HCT116 (cell line): ENCODE measurements around the gene ITGA1. TPM values are rescaled to one million over a fixed set of nuclear protein-coding genes. Genes with fewer than 3 reads are reported as not detected.

ENCODE experiments used
- ATAC-seq: fragments of 200-7000 bp; cut with Tn5 transposase; 2 replicates; pipeline ENCODE4 v1.9.1; 2020; ENCODE audit warnings: mild to moderate bottlenecking, moderate library complexity
- BruUV-seq: library from RNA; stranded (reverse); fragments of 400-500 nt; replicated peaks from 2 replicates; lab custom pipeline; 2021; lab: Mats Ljungman, UMichigan
- CTCF ChIA-PET: fragments of 300-600 bp; sonication (Branson Sonifier 250); formaldehyde crosslinking; loops from one replicate; lab custom pipeline; 2021; ENCODE audit warnings: antibody characterized with exemption; lab: Charles Lee
- POLR2A ChIA-PET: fragments of 300-600, 350-600 bp; sonication (Branson Sonifier 250); formaldehyde crosslinking; loops from one replicate; lab custom pipeline; 2021; ENCODE audit warnings: antibody characterized with exemption; lab: Charles Lee
- RAD21 ChIA-PET, 2 experiments: fragments of 300-600 bp; sonication (Branson Sonifier 250); formaldehyde crosslinking; loops; one replicate each; lab custom pipeline; 2023; ENCODE audit warnings: low total read pairs in 2 of 2; ENCODE audit not compliant: uncharacterized antibody in 2 of 2, unreplicated experiment in 2 of 2, low non-redundant PET in 1 of 2; lab: Charles Lee
- DNase-seq: peaks from one replicate; pipeline ENCODE4 v3.0.0-alpha.2; 2010; ENCODE audit warnings: low read depth, low spot score
- H2AFZ ChIP-seq: fragments of 200-600 bp; shearing (Covaris generic), sonication (generic); 2 replicates; pipeline ENCODE4 v1.6.1; 2017; ENCODE audit warnings: low read depth, mixed run types, mixed read lengths, antibody characterized with exemption, low read length; ENCODE audit not compliant: poor library complexity, severe bottlenecking
- H3K27ac ChIP-seq: 2 replicates; pipeline ENCODE4 v1.5.1; 2012; ENCODE audit warnings: low read depth, low read length
- H3K27me3 ChIP-seq: fragments of 200-600 bp; sonication (generic); 2 replicates; pipeline ENCODE4 v1.6.1; 2016; ENCODE audit warnings: mixed run types, low read length, mixed read lengths; ENCODE audit not compliant: insufficient read depth
- H3K36me3 ChIP-seq, 2 experiments: fragments of 200-500 bp in 1 of 2; fragments of 200-600 bp in 1 of 2; sonication (Bioruptor generic) in 1 of 2; sonication (generic) in 1 of 2; 2 replicates each; pipeline versions ENCODE4 v1.5.1 to v1.6.1; 2014 to 2016; ENCODE audit warnings: low read length in 2 of 2, inconsistent platforms in 1 of 2, mixed read lengths in 1 of 2, mixed run types in 1 of 2; ENCODE audit not compliant: insufficient read depth in 2 of 2, control insufficient read depth in 1 of 2
- H3K4me1 ChIP-seq, 2 experiments: fragments of 200-600 bp in 1 of 2; sonication (generic) in 1 of 2; 2 replicates each; pipeline versions ENCODE4 v1.5.1 to v1.6.1; 2012 to 2017; ENCODE audit warnings: low read length in 2 of 2, inconsistent platforms in 1 of 2, mild to moderate bottlenecking in 1 of 2, mixed read lengths in 1 of 2, mixed run types in 1 of 2, moderate library complexity in 1 of 2; ENCODE audit not compliant: insufficient read depth in 2 of 2, control insufficient read depth in 1 of 2
- H3K4me2 ChIP-seq: fragments of 200-600 bp; sonication (generic); 2 replicates; pipeline ENCODE4 v1.6.1; 2017; ENCODE audit warnings: mixed run types, low read length, mixed read lengths
- H3K4me3 ChIP-seq, 2 experiments: fragments of 200-600 bp in 1 of 2; sonication (generic) in 1 of 2; replicated peaks in 1 of 2; 2 replicates each; pipeline ENCODE4 v1.5.1; 2011 to 2016; ENCODE audit warnings: low read length in 2 of 2, control low read depth in 1 of 2, low read depth in 1 of 2, mild to moderate bottlenecking in 1 of 2, mixed read lengths in 1 of 2, mixed run types in 1 of 2
- H3K79me2 ChIP-seq: fragments of 200-600 bp; sonication (generic); 2 replicates; pipeline ENCODE4 v1.6.1; 2017; ENCODE audit warnings: mild to moderate bottlenecking, mixed run types, low read length, moderate library complexity, mixed read lengths; ENCODE audit not compliant: insufficient read depth
- H3K9ac ChIP-seq: fragments of 200-600 bp; sonication (generic); 2 replicates; pipeline ENCODE4 v1.6.1; 2016; ENCODE audit warnings: low read length, mixed read lengths
- H3K9me2 ChIP-seq: fragments of 200-600 bp; sonication (generic), shearing (Covaris generic); 2 replicates; pipeline ENCODE4 v1.6.1; 2017; ENCODE audit warnings: mixed run types, mild to moderate bottlenecking, moderate library complexity; ENCODE audit not compliant: insufficient read depth
- H3K9me3 ChIP-seq, 2 experiments: fragments of 200-500 bp in 1 of 2; fragments of 200-600 bp in 1 of 2; sonication (Bioruptor generic) in 1 of 2; sonication (generic) in 1 of 2; 2 replicates each; pipeline ENCODE4 v1.6.1; 2014 to 2017; ENCODE audit warnings: low read length in 2 of 2, mixed read lengths in 2 of 2, inconsistent platforms in 1 of 2, low read depth in 1 of 2, mild to moderate bottlenecking in 1 of 2, mixed run types in 1 of 2, moderate library complexity in 1 of 2; ENCODE audit not compliant: control insufficient read depth in 1 of 2, insufficient read depth in 1 of 2
- H4K20me1 ChIP-seq: fragments of 200-600 bp; sonication (generic), shearing (Covaris generic); 2 replicates; pipeline ENCODE4 v1.6.1; 2017; ENCODE audit warnings: mixed run types, mild to moderate bottlenecking, moderate library complexity; ENCODE audit not compliant: insufficient read depth
- ATF3 ChIP-seq: IDR thresholded peaks from 2 replicates; pipeline ENCODE4 v1.6.1; 2012
- CEBPB ChIP-seq: IDR thresholded peaks from 2 replicates; pipeline ENCODE4 v1.6.1; 2012; ENCODE audit warnings: low read depth
- EGR1 ChIP-seq: IDR thresholded peaks from 2 replicates; pipeline ENCODE4 v1.6.1; 2012; ENCODE audit warnings: low read depth
- ELF1 ChIP-seq: IDR thresholded peaks from 2 replicates; pipeline ENCODE4 v1.6.1; 2012; ENCODE audit warnings: low read depth, borderline replicate concordance
- FOSL1 ChIP-seq: IDR thresholded peaks from 2 replicates; pipeline ENCODE4 v1.6.1; 2012; ENCODE audit warnings: low read depth
- JUND ChIP-seq: IDR thresholded peaks from 2 replicates; pipeline ENCODE4 v1.6.1; 2012
- MAX ChIP-seq: IDR thresholded peaks from 2 replicates; pipeline ENCODE4 v1.6.1; 2012
- POLR2A ChIP-seq: IDR thresholded peaks from 2 replicates; pipeline ENCODE4 v1.7.0; 2011; ENCODE audit warnings: borderline replicate concordance; ENCODE audit not compliant: insufficient read depth, insufficient read length; ENCODE audit errors: extremely low read depth
- POLR2AphosphoS5 ChIP-seq: IDR thresholded peaks from 2 replicates; pipeline ENCODE4 v1.6.1; 2011; ENCODE audit warnings: mild to moderate bottlenecking, low read depth, low read length, moderate library complexity
- SIN3A ChIP-seq: IDR thresholded peaks from 2 replicates; pipeline ENCODE4 v1.6.1; 2012; ENCODE audit warnings: low read depth
- SRF ChIP-seq: IDR thresholded peaks from 2 replicates; pipeline ENCODE4 v1.6.1; 2012; ENCODE audit warnings: low read depth
- TCF7L2 ChIP-seq: IDR thresholded peaks from 2 replicates; pipeline ENCODE4 v1.7.0; 2011; ENCODE audit warnings: borderline replicate concordance, inconsistent platforms; ENCODE audit not compliant: insufficient read depth, insufficient read length; ENCODE audit errors: extremely low read depth
- YY1 ChIP-seq: IDR thresholded peaks from 2 replicates; pipeline ENCODE4 v1.6.1; 2011; ENCODE audit warnings: low read length, low read depth, moderate library complexity, mild to moderate bottlenecking; ENCODE audit not compliant: insufficient replicate concordance; ENCODE audit errors: extremely low read depth
- ZFX ChIP-seq: fragments of 450-650 bp; IDR thresholded peaks from 2 replicates; pipeline ENCODE4 v1.6.1; 2017
- intact Hi-C: fragments of 100-400 bp; cut with micrococcal nuclease; formaldehyde crosslinking; loops from 2 replicates; pipeline ENCODE4 v1.10.0; 2022
- total RNA-seq: library from RNA; stranded (reverse); gene quantifications from one replicate; pipeline ENCODE4 v1.2.1, GENCODE V29; 2021; ENCODE audit not compliant: unreplicated experiment
- TF ChIP-seq, protein P1 (sequence below): IDR thresholded peaks from 2 replicates; pipeline ENCODE4 v1.6.1; 2012; ENCODE audit warnings: low read depth

The ITGA1 gene
- total RNA-seq, 1 experiment from 2014 or later, result 1.8 TPM

GRCh38 chr5:52945040-52945439 is 157.3 kb downstream of the ITGA1 start:
- ChIA-PET POLR2A (no interaction called here), RAD21 (no interaction called here), CTCF (interaction anchor here (1.8 kb wide), 1 partner anchor 91 kb away, joined by 3 read pairs; no protein-coding TSS in a partner anchor)
- Histone ChIP-seq H3K9me2 (no peaks in the 10 kb centered on the region), H3K4me2 (no peak overlapping the region), H3K27me3 (no peaks in the 10 kb centered on the region), H3K9me3 (no peaks in the 10 kb centered on the region), H3K36me3 (no peaks in the 10 kb centered on the region), H3K9ac (no peak overlapping the region), H3K79me2 (no peaks in the 10 kb centered on the region), H3K27ac (no peak overlapping the region), H2AFZ (no peak overlapping the region), H4K20me1 (no peaks in the 10 kb centered on the region), H3K4me3 (no peak overlapping the region), H3K4me1 (peaks cover 0 to 6% of the 10 kb centered on the region in 2 experiments; a peak in 1 of 4 replicates)
- DNase-seq (no peak), ATAC-seq (no peak)
- BruUV-seq, result no TSS peak
- no peak for TF ChIP-seq EGR1
- TF ChIP-seq FOSL1, result no peak
- TF ChIP-seq ELF1, result no peak
- no peak for TF ChIP-seq SRF
- no peak for TF ChIP-seq ZFX
- no peak for TF ChIP-seq TCF7L2
- no peak for TF ChIP-seq MAX
- no peak for TF ChIP-seq ATF3
- no peak for TF ChIP-seq SIN3A
- intact Hi-C loops, result loop anchor here (5.0 kb wide), 2 partner anchors 92 to 1272 kb away; no protein-coding TSS in a partner anchor

DNA sequence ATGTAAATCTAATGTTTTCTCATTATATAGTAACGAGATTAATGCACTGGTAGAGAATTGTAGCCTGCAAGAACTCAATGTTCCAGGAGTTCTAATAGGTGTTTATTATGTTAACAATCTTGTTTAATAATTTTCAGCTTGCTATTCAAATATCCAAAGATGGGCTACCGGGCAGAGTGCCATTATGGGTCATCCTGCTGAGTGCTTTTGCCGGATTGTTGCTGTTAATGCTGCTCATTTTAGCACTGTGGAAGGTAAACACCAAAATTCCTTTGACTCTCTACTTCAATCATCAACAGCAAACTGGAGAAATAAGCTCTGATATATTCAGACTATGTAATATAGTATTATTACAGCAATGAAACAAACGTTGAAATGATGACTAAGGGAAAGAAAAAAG is 159.5 kb downstream of the ITGA1 start:
- Histone ChIP-seq H3K4me2 (no peak overlapping the region), H3K9ac (no peak overlapping the region), H2AFZ (no peak overlapping the region), H3K27me3 (no peaks in the 10 kb centered on the region), H4K20me1 (no peaks in the 10 kb centered on the region), H3K9me2 (no peaks in the 10 kb centered on the region), H3K9me3 (no peaks in the 10 kb centered on the region), H3K4me1 (peaks cover 0 to 6% of the 10 kb centered on the region in 2 experiments; a peak in 1 of 4 replicates), H3K27ac (no peak overlapping the region), H3K36me3 (no peaks in the 10 kb centered on the region), H3K79me2 (no peaks in the 10 kb centered on the region), H3K4me3 (no peak overlapping the region)
- no TSS peak for BruUV-seq
- DNase-seq (no peak), ATAC-seq (no peak)
- intact Hi-C loops, result loop anchor here (5.0 kb wide), 2 partner anchors 90 to 1270 kb away; no protein-coding TSS in a partner anchor
- RAD21 ChIA-PET, result no interaction called here
- POLR2A ChIA-PET, result no interaction called here
- CTCF ChIA-PET, result interaction anchor here (4.2 kb wide), 1 partner anchor 148 kb away, joined by 83 read pairs; no protein-coding TSS in a partner anchor
- TF ChIP-seq POLR2A, result no peak
- no peak for TF ChIP-seq YY1
- TF ChIP-seq ZFX, result no peak
- no peak for TF ChIP-seq SIN3A
- TF ChIP-seq, protein P1, sequence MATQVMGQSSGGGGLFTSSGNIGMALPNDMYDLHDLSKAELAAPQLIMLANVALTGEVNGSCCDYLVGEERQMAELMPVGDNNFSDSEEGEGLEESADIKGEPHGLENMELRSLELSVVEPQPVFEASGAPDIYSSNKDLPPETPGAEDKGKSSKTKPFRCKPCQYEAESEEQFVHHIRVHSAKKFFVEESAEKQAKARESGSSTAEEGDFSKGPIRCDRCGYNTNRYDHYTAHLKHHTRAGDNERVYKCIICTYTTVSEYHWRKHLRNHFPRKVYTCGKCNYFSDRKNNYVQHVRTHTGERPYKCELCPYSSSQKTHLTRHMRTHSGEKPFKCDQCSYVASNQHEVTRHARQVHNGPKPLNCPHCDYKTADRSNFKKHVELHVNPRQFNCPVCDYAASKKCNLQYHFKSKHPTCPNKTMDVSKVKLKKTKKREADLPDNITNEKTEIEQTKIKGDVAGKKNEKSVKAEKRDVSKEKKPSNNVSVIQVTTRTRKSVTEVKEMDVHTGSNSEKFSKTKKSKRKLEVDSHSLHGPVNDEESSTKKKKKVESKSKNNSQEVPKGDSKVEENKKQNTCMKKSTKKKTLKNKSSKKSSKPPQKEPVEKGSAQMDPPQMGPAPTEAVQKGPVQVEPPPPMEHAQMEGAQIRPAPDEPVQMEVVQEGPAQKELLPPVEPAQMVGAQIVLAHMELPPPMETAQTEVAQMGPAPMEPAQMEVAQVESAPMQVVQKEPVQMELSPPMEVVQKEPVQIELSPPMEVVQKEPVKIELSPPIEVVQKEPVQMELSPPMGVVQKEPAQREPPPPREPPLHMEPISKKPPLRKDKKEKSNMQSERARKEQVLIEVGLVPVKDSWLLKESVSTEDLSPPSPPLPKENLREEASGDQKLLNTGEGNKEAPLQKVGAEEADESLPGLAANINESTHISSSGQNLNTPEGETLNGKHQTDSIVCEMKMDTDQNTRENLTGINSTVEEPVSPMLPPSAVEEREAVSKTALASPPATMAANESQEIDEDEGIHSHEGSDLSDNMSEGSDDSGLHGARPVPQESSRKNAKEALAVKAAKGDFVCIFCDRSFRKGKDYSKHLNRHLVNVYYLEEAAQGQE, result no peak
- no peak for TF ChIP-seq MAX
- TF ChIP-seq POLR2AphosphoS5, result no peak
- TF ChIP-seq CEBPB, result no peak
- TF ChIP-seq SRF, result no peak
- no peak for TF ChIP-seq EGR1
- no peak for TF ChIP-seq JUND
